GM12891 (cell line): ENCODE measurements around the gene GRIK4.

Source experiments
- DNase-seq: peaks from one replicate; pipeline ENCODE4 v3.0.0; 2011; ENCODE audit warnings: low spot score; ENCODE audit not compliant: insufficient read length
- FAIRE-seq: peaks from 2 replicates; lab custom pipeline; 2011; peaks lifted over from hg19 to GRCh38; lab: Jason Lieb, UNC
- PAX5 ChIP-seq: IDR thresholded peaks from 2 replicates; pipeline ENCODE4 v1.6.1; 2011; ENCODE audit warnings: low read length, moderate library complexity, mild to moderate bottlenecking; ENCODE audit not compliant: insufficient read depth, severe bottlenecking
- POLR2A ChIP-seq: IDR thresholded peaks from 2 replicates; pipeline ENCODE4 v1.6.1; 2011; ENCODE audit warnings: low read depth, low read length, control low read depth
- POLR2AphosphoS5 ChIP-seq: IDR thresholded peaks from 2 replicates; pipeline ENCODE4 v1.6.1; 2011; ENCODE audit warnings: low read depth, low read length, control low read depth
- POU2F2 ChIP-seq: IDR thresholded peaks from 2 replicates; pipeline ENCODE4 v1.6.1; 2011; ENCODE audit warnings: low read depth, mild to moderate bottlenecking, control low read depth, low read length, moderate library complexity
- SPI1 ChIP-seq: IDR thresholded peaks from 2 replicates; pipeline ENCODE4 v1.6.1; 2011; ENCODE audit warnings: low read depth, low read length, control low read depth
- TAF1 ChIP-seq: IDR thresholded peaks from 2 replicates; pipeline ENCODE4 v1.6.1; 2011; ENCODE audit warnings: low read depth, low read length, control low read depth

Gene GRIK4

GRCh38 chr11:120808616-120809050 lies 297.1 kb downstream of the GRIK4 start:
- TF ChIP-seq POLR2A (no peak), PAX5 (no peak)
- FAIRE-seq (no peak), DNase-seq (no peak)

DNA sequence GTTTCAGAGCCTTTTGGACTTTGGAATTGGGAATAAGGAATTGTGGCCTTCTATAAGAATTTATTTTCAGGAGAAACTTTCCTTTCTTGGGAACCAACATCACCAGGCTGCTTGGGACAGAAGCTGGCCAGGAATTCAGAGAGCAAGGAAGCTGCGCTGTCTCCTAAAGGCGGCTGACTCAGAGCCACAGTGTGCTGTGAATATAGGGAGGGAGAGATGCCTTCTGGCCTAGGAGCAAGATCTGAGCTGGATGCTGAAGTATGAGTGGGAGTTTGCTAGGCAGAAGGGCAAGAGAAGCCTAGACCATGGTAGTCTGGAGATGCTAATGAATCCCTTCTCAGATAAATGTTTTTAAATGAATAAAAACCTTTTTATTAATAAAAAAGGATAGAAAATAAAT lies 298.7 kb downstream of the GRIK4 start:
- DNase-seq (no peak), FAIRE-seq (no peak)
- TF ChIP-seq POU2F2 (no peak), SPI1 (no peak), POLR2AphosphoS5 (no peak), POLR2A (no peak), PAX5 (no peak), TAF1 (no peak)

- FAIRE-seq = no peak
- no peak for TF ChIP-seq PAX5
- TF ChIP-seq POLR2AphosphoS5 = no peak
- TF ChIP-seq TAF1 = no peak
- TF ChIP-seq POU2F2 = no peak
- no peak for TF ChIP-seq SPI1
- no peak for TF ChIP-seq POLR2A
- DNase-seq = no peak
Measured at GRCh38 chr11:120811199-120811598, 299.7 kb downstream of the GRIK4 start.

DNA sequence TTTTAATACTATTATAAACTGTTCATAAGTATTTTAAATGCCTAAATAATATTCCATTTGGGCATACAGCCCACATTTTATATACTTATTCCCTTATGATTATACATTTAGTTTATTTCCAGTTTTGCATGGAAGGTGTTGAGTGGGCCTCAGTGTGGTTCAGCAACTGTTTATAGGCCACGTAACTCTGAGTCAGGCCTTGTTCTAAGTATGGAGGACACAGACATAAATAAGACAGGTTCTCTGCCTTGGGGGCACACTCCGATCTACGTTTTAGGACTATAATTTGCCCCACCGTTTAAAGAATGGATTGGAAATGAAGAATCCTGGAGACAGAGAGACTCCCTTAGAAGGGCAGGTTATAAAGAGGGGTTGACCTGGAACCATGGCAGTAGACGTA lies 300.2 kb downstream of the GRIK4 start:
- FAIRE-seq (no peak), DNase-seq (no peak)
- no peak for TF ChIP-seq POLR2A

DNA sequence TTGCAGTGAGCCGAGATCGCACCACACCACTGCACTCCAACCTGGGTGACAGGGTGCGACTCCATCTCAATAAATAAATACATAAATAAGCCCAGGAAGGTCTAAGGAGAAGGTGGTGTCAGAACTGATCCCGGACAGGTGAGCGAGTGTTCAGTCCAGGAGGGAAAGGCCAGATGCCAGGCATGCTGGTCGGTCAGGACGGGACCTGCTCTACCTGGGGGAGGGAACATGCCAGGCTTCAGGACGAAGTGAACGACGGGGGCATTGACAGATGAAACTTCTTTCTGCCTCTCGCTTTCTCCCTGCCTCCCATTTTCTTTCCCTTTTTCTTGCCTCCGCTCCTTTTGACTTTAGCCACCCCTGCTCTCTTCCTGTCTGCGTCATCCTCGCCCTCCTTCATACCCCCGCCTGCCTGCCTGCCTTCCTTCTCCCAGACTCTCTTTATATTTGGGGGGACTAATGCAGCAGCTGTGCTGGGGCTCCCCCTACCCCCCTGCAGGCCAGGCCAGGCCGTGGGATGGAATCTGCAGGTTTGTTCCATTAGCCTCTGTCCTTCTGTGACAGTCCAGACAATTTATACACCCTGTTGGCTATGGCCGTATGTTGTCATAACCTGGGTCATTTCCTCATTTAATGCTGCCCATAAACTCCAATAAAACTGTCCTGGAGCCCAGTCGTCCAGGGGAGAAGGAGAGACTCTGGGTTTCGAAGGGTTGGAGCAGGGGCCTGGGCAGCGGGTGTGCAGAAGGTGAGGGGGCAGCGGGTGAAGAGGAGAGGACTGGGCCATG lies 303.2 kb downstream of the GRIK4 start:
- DNase-seq = no peak
- FAIRE-seq = no peak
- TF ChIP-seq POLR2AphosphoS5 (no peak), POU2F2 (no peak), SPI1 (no peak), PAX5 (no peak), POLR2A (no peak), TAF1 (no peak)

DNA sequence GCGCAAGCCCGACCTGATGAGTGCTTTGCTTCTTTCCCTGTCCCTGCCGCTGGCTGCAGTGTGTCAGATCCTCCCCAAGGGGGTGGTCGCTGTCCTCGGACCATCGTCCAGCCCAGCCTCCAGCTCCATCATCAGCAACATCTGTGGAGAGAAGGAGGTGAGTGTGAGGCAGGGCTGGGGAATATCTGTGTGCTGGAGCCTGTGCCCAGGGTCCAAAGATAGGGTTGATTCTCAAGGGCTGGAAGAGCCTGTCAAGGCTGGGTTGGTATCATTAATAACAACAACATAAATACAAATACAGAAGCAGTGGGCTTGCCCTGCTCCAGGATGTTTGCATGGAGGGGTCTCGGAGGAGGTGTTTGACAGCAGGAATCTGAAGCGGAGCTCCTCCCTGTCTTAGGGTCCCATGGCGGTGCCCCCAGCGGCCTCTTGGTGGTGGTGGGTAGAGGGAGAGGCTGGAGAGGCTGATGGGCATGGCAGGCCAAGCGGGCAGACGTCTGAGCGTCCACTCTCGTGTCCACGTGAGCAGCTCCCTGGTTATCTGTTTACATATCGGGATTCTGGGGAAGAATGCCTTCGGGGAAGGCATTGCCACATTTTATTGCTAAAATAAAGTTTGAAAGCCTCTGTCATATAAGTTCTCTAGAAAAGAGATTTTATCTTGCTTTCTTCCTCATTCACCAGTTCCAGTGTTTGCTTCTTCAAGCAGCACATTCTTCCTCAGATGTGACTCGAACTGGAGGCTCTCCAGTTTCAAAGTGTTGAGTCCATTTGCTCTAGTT lies 304.0 kb downstream of the GRIK4 start:
- DNase-seq (no peak), FAIRE-seq (no peak)
- no peak for TF ChIP-seq SPI1
- TF ChIP-seq PAX5 = no peak
- TF ChIP-seq POLR2AphosphoS5 = no peak
- TF ChIP-seq POU2F2 = no peak
- TF ChIP-seq TAF1 = no peak
- TF ChIP-seq POLR2A = no peak

GRCh38 chr11:120816176-120816575 lies 304.6 kb downstream of the GRIK4 start:
- DNase-seq (no peak), FAIRE-seq (no peak)
- no peak for TF ChIP-seq POLR2AphosphoS5
- TF ChIP-seq PAX5 = no peak
- no peak for TF ChIP-seq SPI1
- no peak for TF ChIP-seq POLR2A
- no peak for TF ChIP-seq TAF1
- no peak for TF ChIP-seq POU2F2

GRCh38 chr11:120816711-120817110 lies 305.2 kb downstream of the GRIK4 start:
- DNase-seq (no peak), FAIRE-seq (no peak)
- no peak for TF ChIP-seq POLR2AphosphoS5
- TF ChIP-seq POU2F2 = no peak
- TF ChIP-seq POLR2A = no peak

GRCh38 chr11:120817158-120817557 lies 305.6 kb downstream of the GRIK4 start:
- DNase-seq = no peak
- no peak for FAIRE-seq
- no peak for TF ChIP-seq POU2F2
- no peak for TF ChIP-seq POLR2AphosphoS5
- TF ChIP-seq TAF1 = no peak
- no peak for TF ChIP-seq SPI1
- TF ChIP-seq PAX5 = no peak
- no peak for TF ChIP-seq POLR2A
